Measurements from ENCODE around the gene KIAA1549.

DNA sequence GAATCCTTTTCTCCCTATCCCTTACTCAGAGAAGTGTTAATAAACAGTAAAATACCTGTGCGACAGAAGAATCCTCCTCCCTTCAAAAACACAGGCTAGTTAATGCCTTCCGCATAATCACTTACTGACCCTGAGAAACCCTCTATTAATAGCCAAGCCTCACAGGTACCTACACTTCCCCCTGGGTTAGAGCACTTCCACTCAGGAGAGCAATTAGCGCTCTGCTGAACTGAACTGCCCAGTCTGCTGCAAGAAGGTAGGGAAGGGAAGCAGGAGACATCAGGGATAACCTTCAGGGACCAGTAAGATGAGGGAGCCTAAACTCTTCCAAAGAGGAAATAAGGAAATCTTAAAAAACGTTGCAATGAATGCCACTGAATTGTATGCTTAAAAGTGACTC is 39.6 kb downstream of the KIAA1549 start:
- TF ChIP-seq CHD2 (IDR thresholded peaks at IDR 0.05; ENCODE audit: low read depth, low read length) (no peak), TGIF2 (CRISPR knock-in tag; IDR thresholded peaks at IDR 0.05) (no peak), POLR2A (conservative IDR thresholded peaks at IDR 0.05) (no peak), SUPT5H (IDR thresholded peaks at IDR 0.05) (no peak), ZNF146 (CRISPR knock-in tag; IDR thresholded peaks at IDR 0.05; ENCODE audit: unreplicated experiment) (no peak), PHF20 (IDR thresholded peaks at IDR 0.05; ENCODE audit: partially characterized antibody) (no peak)
- TF ChIP-seq, protein P1, sequence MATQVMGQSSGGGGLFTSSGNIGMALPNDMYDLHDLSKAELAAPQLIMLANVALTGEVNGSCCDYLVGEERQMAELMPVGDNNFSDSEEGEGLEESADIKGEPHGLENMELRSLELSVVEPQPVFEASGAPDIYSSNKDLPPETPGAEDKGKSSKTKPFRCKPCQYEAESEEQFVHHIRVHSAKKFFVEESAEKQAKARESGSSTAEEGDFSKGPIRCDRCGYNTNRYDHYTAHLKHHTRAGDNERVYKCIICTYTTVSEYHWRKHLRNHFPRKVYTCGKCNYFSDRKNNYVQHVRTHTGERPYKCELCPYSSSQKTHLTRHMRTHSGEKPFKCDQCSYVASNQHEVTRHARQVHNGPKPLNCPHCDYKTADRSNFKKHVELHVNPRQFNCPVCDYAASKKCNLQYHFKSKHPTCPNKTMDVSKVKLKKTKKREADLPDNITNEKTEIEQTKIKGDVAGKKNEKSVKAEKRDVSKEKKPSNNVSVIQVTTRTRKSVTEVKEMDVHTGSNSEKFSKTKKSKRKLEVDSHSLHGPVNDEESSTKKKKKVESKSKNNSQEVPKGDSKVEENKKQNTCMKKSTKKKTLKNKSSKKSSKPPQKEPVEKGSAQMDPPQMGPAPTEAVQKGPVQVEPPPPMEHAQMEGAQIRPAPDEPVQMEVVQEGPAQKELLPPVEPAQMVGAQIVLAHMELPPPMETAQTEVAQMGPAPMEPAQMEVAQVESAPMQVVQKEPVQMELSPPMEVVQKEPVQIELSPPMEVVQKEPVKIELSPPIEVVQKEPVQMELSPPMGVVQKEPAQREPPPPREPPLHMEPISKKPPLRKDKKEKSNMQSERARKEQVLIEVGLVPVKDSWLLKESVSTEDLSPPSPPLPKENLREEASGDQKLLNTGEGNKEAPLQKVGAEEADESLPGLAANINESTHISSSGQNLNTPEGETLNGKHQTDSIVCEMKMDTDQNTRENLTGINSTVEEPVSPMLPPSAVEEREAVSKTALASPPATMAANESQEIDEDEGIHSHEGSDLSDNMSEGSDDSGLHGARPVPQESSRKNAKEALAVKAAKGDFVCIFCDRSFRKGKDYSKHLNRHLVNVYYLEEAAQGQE (IDR thresholded peaks at IDR 0.05; ENCODE audit: borderline replicate concordance), result no peak
- TF ChIP-seq, protein P1 (CRISPR knock-in tag; IDR thresholded peaks at IDR 0.05; ENCODE audit: low read depth), result no peak
- TF ChIP-seq, protein P2, sequence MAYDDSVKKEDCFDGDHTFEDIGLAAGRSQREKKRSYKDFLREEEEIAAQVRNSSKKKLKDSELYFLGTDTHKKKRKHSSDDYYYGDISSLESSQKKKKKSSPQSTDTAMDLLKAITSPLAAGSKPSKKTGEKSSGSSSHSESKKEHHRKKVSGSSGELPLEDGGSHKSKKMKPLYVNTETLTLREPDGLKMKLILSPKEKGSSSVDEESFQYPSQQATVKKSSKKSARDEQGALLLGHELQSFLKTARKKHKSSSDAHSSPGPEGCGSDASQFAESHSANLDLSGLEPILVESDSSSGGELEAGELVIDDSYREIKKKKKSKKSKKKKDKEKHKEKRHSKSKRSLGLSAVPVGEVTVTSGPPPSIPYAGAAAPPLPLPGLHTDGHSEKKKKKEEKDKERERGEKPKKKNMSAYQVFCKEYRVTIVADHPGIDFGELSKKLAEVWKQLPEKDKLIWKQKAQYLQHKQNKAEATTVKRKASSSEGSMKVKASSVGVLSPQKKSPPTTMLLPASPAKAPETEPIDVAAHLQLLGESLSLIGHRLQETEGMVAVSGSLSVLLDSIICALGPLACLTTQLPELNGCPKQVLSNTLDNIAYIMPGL (CRISPR knock-in tag; IDR thresholded peaks at IDR 0.05), result no peak
- TF ChIP-seq, protein P3, sequence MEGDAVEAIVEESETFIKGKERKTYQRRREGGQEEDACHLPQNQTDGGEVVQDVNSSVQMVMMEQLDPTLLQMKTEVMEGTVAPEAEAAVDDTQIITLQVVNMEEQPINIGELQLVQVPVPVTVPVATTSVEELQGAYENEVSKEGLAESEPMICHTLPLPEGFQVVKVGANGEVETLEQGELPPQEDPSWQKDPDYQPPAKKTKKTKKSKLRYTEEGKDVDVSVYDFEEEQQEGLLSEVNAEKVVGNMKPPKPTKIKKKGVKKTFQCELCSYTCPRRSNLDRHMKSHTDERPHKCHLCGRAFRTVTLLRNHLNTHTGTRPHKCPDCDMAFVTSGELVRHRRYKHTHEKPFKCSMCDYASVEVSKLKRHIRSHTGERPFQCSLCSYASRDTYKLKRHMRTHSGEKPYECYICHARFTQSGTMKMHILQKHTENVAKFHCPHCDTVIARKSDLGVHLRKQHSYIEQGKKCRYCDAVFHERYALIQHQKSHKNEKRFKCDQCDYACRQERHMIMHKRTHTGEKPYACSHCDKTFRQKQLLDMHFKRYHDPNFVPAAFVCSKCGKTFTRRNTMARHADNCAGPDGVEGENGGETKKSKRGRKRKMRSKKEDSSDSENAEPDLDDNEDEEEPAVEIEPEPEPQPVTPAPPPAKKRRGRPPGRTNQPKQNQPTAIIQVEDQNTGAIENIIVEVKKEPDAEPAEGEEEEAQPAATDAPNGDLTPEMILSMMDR (IDR thresholded peaks at IDR 0.05 in 2 of 3, conservative IDR thresholded peaks at IDR 0.05 in 1 of 3; ENCODE audit: insufficient read depth in 2 of 3, low read depth in 1 of 3, low read length in 3 of 3), result no peak
